Activated gamma-delta T cell treated with Interleukin-2 at 50 U/mL for 16 hours (primary cell): ENCODE measurements around the gene HDAC2.

Experiments
- DNase-seq: peaks from one replicate; pipeline ENCODE4 v3.0.0-alpha.2; 2020

Gene HDAC2

DNA sequence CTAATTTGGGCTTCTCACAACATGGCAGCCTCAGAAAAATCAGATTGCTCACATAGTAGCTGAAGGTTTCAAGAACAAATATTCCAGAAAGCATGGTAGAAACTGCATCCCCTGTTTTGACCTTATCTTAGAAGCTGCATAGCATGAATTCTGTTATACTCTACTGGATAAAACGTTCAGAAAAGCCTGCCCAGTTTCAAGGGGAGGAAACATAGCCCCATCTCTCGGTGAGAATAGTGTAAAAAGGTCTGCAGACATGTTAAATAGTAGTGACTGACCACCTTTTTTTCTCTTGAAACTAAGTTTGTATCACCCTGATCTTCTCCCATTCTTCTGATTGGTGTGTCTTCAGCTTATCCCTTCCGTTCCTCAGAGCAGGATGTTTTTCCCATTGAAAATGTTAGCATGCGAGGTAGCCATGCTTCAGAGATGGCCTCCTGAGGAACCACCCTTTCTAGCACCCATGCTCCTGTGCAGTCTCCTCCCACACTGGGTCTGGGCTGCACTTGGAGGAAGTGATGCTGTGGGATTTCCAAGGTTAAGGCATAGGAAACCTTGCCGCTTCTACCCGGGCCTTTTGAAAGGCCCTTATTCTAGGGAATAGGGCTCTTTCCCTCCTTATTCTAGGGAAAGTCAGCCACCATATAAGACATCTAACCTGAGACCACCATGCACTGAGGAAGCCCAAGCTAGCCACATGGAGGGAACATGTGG lies 63.7 kb downstream of the HDAC2 start:
- DNase-seq = no peak

GRCh38 chr6:113903666-113904330 lies 67.2 kb downstream of the HDAC2 start:
- DNase-seq = no peak

DNA sequence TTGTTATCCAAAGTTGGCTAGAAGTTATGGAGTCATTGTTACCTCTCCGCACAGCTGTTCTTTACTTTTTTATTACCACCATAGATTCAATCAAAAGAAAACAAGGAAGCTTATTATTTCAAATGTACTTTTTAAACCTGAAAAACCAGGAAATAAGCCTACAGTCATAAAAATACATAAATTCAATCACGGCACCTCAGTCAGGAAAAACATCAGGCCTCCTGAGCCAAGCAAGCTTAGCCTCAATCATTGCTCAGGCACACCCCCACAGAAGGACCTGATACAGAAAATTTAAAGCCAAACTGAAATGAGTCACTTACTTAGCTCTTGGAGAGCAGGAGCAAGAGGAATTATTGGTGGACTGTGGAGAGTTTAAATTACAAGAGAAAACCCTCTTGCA lies 69.5 kb downstream of the HDAC2 start:
- no peak for DNase-seq

DNA sequence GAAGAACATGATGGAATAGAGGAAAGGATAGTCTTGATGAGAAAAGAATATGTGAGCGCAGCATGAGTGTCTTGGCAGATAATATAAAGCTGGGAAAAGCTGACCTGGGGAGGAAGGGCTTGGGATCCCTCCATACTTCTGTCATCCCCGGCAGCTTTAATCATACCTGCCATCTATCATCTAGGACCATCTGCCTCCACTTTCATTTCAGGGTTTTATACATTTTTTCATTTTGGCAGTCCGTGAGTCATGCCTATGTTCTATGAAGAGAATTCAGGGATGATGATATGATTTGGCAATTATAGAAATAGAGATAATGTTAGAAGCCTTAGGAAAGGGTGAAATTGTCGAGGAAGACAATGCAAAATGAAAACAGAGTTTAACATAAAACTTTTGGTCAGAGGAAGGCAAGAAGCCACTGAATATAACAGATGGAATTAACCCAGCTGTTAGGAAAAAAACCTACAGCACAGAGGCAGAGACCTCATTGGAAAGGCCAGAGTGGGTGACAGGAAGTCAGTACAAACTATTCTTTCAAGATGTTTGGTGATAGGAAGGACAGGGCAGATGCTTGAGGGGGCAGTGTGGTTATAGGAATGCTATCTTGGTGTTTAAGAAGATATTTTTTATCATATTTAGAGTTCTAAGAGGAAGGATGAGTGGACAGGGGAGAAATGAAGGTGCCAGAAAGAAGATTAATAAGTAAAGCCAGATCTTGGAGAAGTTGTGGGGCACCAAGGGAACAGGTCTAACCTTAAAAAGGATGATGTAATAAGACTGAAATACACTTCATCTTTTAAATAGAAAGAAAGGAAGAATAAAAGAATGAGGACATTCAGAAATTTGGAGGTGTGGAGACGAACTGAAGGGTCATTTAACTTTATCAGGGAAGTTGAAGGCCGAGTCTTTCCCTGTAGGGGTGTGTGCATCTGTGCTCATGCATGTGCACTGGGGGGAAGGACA lies 76.0 kb downstream of the HDAC2 start:
- DNase-seq = no peak

DNA sequence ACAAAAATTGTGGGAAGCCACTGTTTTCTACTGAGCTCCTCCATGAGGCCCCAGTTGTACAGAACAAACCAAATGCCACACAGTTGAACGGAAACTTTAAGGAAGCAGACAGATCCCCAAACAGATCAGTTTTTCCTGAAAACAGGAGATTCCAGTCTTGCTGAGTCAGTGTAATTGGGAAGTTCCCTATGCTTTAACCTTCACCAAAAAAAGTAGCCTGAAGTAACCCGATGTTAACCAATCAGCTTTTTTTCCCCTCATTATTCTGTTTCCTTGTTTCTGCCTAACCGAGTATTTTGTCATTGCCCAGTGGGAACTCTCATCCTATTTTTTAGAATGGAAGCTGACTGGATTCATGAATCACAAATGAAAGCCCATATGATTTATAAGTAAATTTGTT lies 77.1 kb downstream of the HDAC2 start:
- DNase-seq = no peak

GRCh38 chr6:113893451-113893850 lies 77.5 kb downstream of the HDAC2 start:
- DNase-seq = no peak

GRCh38 chr6:113888956-113889630 lies 81.9 kb downstream of the HDAC2 start:
- no peak for DNase-seq

DNA sequence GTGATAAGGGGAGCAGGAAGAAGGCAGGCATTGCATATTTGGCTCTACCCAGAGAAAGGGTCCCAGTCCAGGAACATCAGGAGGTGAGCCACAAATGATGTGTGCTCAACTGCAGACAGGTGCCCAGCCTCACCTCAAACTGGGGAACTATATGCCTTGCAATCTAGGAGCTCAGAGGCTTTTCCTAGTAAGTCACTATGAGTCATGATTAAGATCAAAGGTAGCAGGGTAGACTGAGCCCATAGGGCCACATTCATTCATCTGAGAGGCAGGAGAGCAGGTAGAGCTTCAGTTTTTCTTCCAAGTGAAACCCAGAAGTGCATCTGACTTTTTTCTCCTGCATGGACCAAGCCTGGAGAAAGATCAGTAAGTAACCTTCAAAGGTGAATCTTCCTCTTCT lies 82.5 kb downstream of the HDAC2 start:
- DNase-seq = no peak

- no peak for DNase-seq
Measured at GRCh38 chr6:113886512-113886911, 84.4 kb downstream of the HDAC2 start.

DNA sequence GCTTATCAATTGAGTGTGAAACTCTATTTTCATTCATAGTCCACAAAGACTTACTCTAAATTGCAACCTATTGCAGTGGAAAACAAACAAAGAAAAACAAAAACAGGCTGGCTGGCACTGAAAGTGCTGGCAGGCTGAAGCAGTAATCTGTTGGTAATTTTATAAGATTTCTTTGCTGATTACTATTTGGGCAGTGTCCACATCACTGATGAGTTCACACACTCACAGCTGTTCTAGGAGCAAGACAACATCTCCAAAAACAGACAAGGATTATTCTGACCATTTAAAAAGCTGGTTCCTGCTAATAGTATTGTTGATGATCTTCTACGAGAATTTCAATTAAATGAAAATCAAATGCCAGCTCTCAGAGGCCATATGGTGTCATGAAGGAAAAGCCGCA lies 86.9 kb downstream of the HDAC2 start:
- no peak for DNase-seq
